GM12878 (cell line): Measurements from ENCODE around the gene SOHLH2. TPM values are rescaled to one million over a fixed set of nuclear protein-coding genes. Genes with fewer than 3 reads are reported as not detected.

Experiments
- ATAC-seq: fragments of 200-7000 bp; cut with Tn5 transposase; 3 replicates; pipeline ENCODE4 v1.9.1; 2020; ENCODE audit warnings: mild to moderate bottlenecking, moderate library complexity
- BruUV-seq: library from RNA; stranded (reverse); fragments of 400-500 nt; replicated peaks from 2 replicates; lab custom pipeline; 2021; lab: Mats Ljungman, UMichigan
- CTCF ChIA-PET: fragments of 300-600 bp; sonication (Branson Sonifier 250); formaldehyde crosslinking; extraction: SDS; loops from one replicate; lab custom pipeline; 2021; ENCODE audit warnings: inconsistent platforms; lab: Yijun Ruan, JAX
- POLR2A ChIA-PET: fragments of 350-600 bp; formaldehyde crosslinking; extraction: SDS; loops from one replicate; lab custom pipeline; 2021; ENCODE audit warnings: inconsistent platforms; lab: Charles Lee
- RAD21 ChIA-PET: fragments of 300-600 bp; sonication (Branson Sonifier 250); formaldehyde crosslinking; loops from one replicate; lab custom pipeline; 2023; ENCODE audit warnings: antibody characterized with exemption; ENCODE audit not compliant: unreplicated experiment; lab: Charles Lee
- SMC1A ChIA-PET: fragments of 300-600 bp; sonication (Branson Sonifier 250); formaldehyde crosslinking; loops from one replicate; lab custom pipeline; 2023; ENCODE audit not compliant: unreplicated experiment, uncharacterized antibody; lab: Charles Lee
- DNase-seq: peaks from one replicate; pipeline ENCODE4 v3.0.0-alpha.2; 2011; ENCODE audit warnings: low read depth, low spot score
- FAIRE-seq: peaks from 3 replicates; lab custom pipeline; 2011; peaks lifted over from hg19 to GRCh38; lab: Jason Lieb, UNC
- H2AFZ ChIP-seq: 2 replicates; pipeline ENCODE4 v1.6.0; 2011; ENCODE audit warnings: low read depth, low read length, control low read depth; ENCODE audit not compliant: control insufficient read depth
- H3K27ac ChIP-seq: 2 replicates; pipeline ENCODE4 v1.5.1; 2011; ENCODE audit warnings: control low read depth; ENCODE audit not compliant: control insufficient read depth, insufficient read depth
- H3K27me3 ChIP-seq, 2 experiments: replicated peaks in 1 of 2; 2 replicates each; pipeline versions ENCODE4 v1.6.0 to v1.6.1; 2011; ENCODE audit warnings: low read length in 1 of 2; ENCODE audit not compliant: control insufficient read depth in 2 of 2, insufficient read depth in 2 of 2
- H3K36me3 ChIP-seq, 2 experiments: 2 replicates each; pipeline ENCODE4 v1.5.1; 2011; ENCODE audit warnings: low read length in 1 of 2; ENCODE audit not compliant: control insufficient read depth in 2 of 2, insufficient read depth in 2 of 2
- H3K4me1 ChIP-seq: 2 replicates; pipeline ENCODE4 v1.6.1; 2011; ENCODE audit warnings: mild to moderate bottlenecking, low read length, moderate library complexity, mixed read lengths; ENCODE audit not compliant: control insufficient read depth, insufficient read depth
- H3K4me2 ChIP-seq: 2 replicates; pipeline ENCODE4 v1.6.0; 2011; ENCODE audit warnings: control low read depth; ENCODE audit not compliant: control insufficient read depth, insufficient read depth
- H3K4me3 ChIP-seq: fragments of 200-600 bp; sonication (generic); 2 replicates; pipeline ENCODE4 v1.5.1; 2016
- H3K79me2 ChIP-seq: 2 replicates; pipeline ENCODE4 v1.6.0; 2011; ENCODE audit warnings: low read length; ENCODE audit not compliant: control insufficient read depth, insufficient read depth
- H3K9ac ChIP-seq: 2 replicates; pipeline ENCODE4 v1.8.0; 2011; ENCODE audit warnings: low read length, control low read depth, mixed read lengths; ENCODE audit not compliant: control insufficient read depth, insufficient read depth
- H3K9me3 ChIP-seq: replicated peaks from 3 replicates; pipeline ENCODE4 v1.5.1; 2011; ENCODE audit warnings: mild to moderate bottlenecking, low read length; ENCODE audit not compliant: control insufficient read depth, insufficient read depth
- H4K20me1 ChIP-seq: 2 replicates; pipeline ENCODE4 v1.6.0; 2011; ENCODE audit not compliant: control insufficient read depth, insufficient read depth
- CHD4 ChIP-seq: fragments of 200-600 bp; sonication (generic); IDR thresholded peaks from 2 replicates; pipeline ENCODE4 v1.6.1; 2016; ENCODE audit warnings: mild to moderate bottlenecking
- CREM ChIP-seq: IDR thresholded peaks from 2 replicates; pipeline ENCODE4 v1.6.1; 2014; ENCODE audit warnings: antibody characterized with exemption, low read depth
- CTCF ChIP-seq, 3 experiments: IDR thresholded peaks in 2 of 3; conservative IDR thresholded peaks in 1 of 3; 2 replicates each; pipeline ENCODE4 v1.5.1; 2011; ENCODE audit warnings: low read depth in 3 of 3, low read length in 3 of 3, mild to moderate bottlenecking in 3 of 3, control low read depth in 2 of 3, moderate library complexity in 2 of 3, inconsistent platforms in 1 of 3, mixed read lengths in 1 of 3; ENCODE audit not compliant: control insufficient read depth in 2 of 3, insufficient read depth in 1 of 3; ENCODE audit errors: extremely low read depth in 1 of 3
- ETV6 ChIP-seq, 2 experiments: fragments of 450-650 bp in 1 of 2; IDR thresholded peaks in 1 of 2; conservative IDR thresholded peaks in 1 of 2; 2 replicates each; pipeline ENCODE4 v1.6.1; 2014; ENCODE audit warnings: antibody characterized with exemption in 1 of 2, borderline replicate concordance in 1 of 2, low read depth in 1 of 2, mild to moderate bottlenecking in 1 of 2, moderate library complexity in 1 of 2
- MEF2A ChIP-seq: IDR thresholded peaks from 2 replicates; pipeline ENCODE4 v1.6.1; 2011; ENCODE audit warnings: low read depth, mild to moderate bottlenecking, low read length, moderate library complexity; ENCODE audit not compliant: insufficient read depth
- NFXL1 ChIP-seq: fragments of 450-650 bp; IDR thresholded peaks from 2 replicates; pipeline ENCODE4 v1.6.1; 2017; ENCODE audit warnings: antibody characterized with exemption, mild to moderate bottlenecking, borderline replicate concordance
- SIX5 ChIP-seq: IDR thresholded peaks from 2 replicates; pipeline ENCODE4 v1.6.1; 2011; ENCODE audit warnings: mild to moderate bottlenecking, low read depth, low read length, moderate library complexity; ENCODE audit not compliant: severe bottlenecking
- SPI1 ChIP-seq: IDR thresholded peaks from 2 replicates; pipeline ENCODE4 v1.6.1; 2011; ENCODE audit warnings: low read depth, mild to moderate bottlenecking, low read length, moderate library complexity, borderline replicate concordance; ENCODE audit not compliant: insufficient read depth
- TCF3 ChIP-seq: IDR thresholded peaks from 2 replicates; pipeline ENCODE4 v1.6.1; 2012; ENCODE audit warnings: low read depth, mild to moderate bottlenecking, low read length, borderline replicate concordance; ENCODE audit not compliant: insufficient read depth
- USF1 ChIP-seq: IDR thresholded peaks from 2 replicates; pipeline ENCODE4 v1.6.1; 2011; ENCODE audit warnings: borderline replicate concordance, low read depth, mild to moderate bottlenecking, moderate library complexity, mixed read lengths, low read length; ENCODE audit not compliant: insufficient read depth; ENCODE audit errors: extremely low read length
- ZBTB11 ChIP-seq: fragments of 450-650 bp; formaldehyde crosslinking; IDR thresholded peaks from 2 replicates; pipeline ENCODE4 v1.5.0; 2022; ENCODE audit warnings: mild to moderate bottlenecking, missing genetic modification characterization
- ZNF274 ChIP-seq: IDR thresholded peaks from one replicate; pipeline ENCODE4 v1.8.0; 2011; ENCODE audit not compliant: insufficient read length, insufficient read depth
- ZNF622 ChIP-seq: fragments of 450-650 bp; IDR thresholded peaks from 2 replicates; pipeline ENCODE4 v1.6.1; 2017; ENCODE audit warnings: mild to moderate bottlenecking, inconsistent platforms
- WGBS: methylation state at CpG from one replicate; pipeline ENCODE4 v1.1.6; 2016; ENCODE audit warnings: low lambda C conversion rate; ENCODE audit not compliant: insufficient replicate concordance, insufficient coverage; ENCODE audit errors: missing lambda C conversion rate; 5-methylcytosine and 5-hydroxymethylcytosine counted together
- in situ Hi-C: fragments of 300-500 bp; cut with MboI; formaldehyde crosslinking; loops from 9 replicates; pipeline ENCODE4 v1.14.3; 2018; ENCODE audit warnings: mixed read lengths
- intact Hi-C: fragments of 100-400 bp; cut with micrococcal nuclease; formaldehyde crosslinking; loops from one replicate; pipeline ENCODE4 v1.14.2; 2022; ENCODE audit not compliant: unreplicated experiment
- polyA plus RNA-seq, 11 experiments: library from polyadenylated mRNA; depleted of rRNA in 4 of 11; unstranded in 6 of 11; stranded (reverse) in 5 of 11; fragments of >200 nt; fragmentation: Nextera tagmentation in 4 of 11; fragmentation: Illumina TruSeq in 1 of 11; extraction: Ambion mirVana in 4 of 11; extraction: Trizol in 1 of 11; gene quantifications; 1 replicate in 1 of 11; 2 replicates in 10 of 11; pipeline versions ENCODE4 v1.2.1 to v1.2.3, GENCODE V29; 2011 to 2016; ENCODE audit warnings: inconsistent platforms in 2 of 11, missing spikeins in 2 of 11, low read depth in 1 of 11
- total RNA-seq, 4 experiments: library from RNA; depleted of rRNA in 3 of 4; stranded (reverse); fragments of >200 nt in 3 of 4; fragmentation: Illumina TruSeq in 1 of 4; extraction: Trizol in 1 of 4; gene quantifications; 2 replicates each; pipeline versions ENCODE4 v1.2.1 to v1.2.3, GENCODE V29; 2013 to 2021

Gene SOHLH2
- total and polyA plus RNA-seq, 10 of the 15 experiments (the other 5 are each of a cell fraction or from before 2014, with no cell fraction given) = 2.4 TPM; not detected in 9

DNA sequence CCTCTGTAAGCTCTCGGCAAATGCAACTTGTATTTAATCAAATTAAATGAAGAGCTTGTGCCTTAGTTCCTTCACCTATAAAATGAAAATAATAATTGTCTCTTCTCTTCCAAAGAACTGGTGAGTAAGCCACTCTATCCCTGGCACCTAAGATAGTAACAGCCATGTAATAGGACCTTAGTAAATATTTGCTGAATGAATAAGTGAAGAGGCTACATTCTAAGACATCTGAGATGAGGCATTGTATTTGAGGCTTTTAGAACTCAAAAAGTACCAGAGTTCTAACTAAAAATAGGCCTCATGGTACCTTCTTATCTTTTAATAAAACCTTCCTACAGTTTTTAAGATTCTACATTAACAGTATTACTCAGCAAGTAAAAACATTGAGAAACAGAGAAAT lies 65.9 kb downstream of the SOHLH2 start (continued):
- TF ChIP-seq ZBTB11 (CRISPR knock-in tag) = no peak
- no peak for TF ChIP-seq CTCF (IDR thresholded peaks at IDR 0.05 in 2 of 3, conservative IDR thresholded peaks at IDR 0.05 in 1 of 3; ENCODE audit: control insufficient read depth in 2 of 3, extremely low read depth in 1 of 3, insufficient read depth in 1 of 3, low read depth in 3 of 3, low read length in 3 of 3)
- TF ChIP-seq ETV6 (conservative IDR thresholded peaks at IDR 0.05 in 1 of 2, IDR thresholded peaks at IDR 0.05 in 1 of 2; ENCODE audit: borderline replicate concordance in 1 of 2, low read depth in 1 of 2) = no peak
- TF ChIP-seq USF1 = no peak

DNA sequence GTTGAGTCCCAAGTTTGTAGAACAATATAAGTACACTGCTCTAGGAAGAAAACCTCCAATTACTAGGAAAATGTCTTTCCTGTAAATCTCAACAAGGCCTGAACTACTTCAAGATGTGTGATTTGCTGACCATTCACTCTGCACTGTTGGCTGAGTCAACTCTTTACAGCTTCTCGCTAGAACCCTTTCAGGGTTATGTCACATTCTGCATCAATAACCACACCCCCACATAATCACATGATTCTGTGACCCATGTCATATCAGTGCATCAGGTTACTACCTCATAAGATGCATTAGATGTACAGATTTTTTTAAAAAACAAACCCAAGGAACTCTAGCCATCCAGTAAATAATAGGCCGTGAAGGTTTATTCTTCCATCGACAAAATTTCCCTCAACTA lies 67.0 kb downstream of the SOHLH2 start:
- ChIA-PET RAD21 (no interaction called here), CTCF (no interaction called here), SMC1A (no interaction called here), POLR2A (no interaction called here)
- in situ Hi-C loops = no loop called here
- Histone ChIP-seq H3K79me2 (no peaks in the 10 kb centered on the region), H3K4me2 (no peak overlapping the region), H3K36me3 (no peaks in the 10 kb centered on the region), H3K27me3 (no peaks in the 10 kb centered on the region), H3K4me1 (no peaks in the 10 kb centered on the region), H3K27ac (no peak overlapping the region), H4K20me1 (no peaks in the 10 kb centered on the region), H3K4me3 (no peak overlapping the region), H2AFZ (no peak overlapping the region), H3K9ac (no peak overlapping the region), H3K9me3 (no peaks in the 10 kb centered on the region)
- FAIRE-seq (no peak), ATAC-seq (no peak), DNase-seq (no peak)
- 32% methylated on average over 3 of the region's 3 CpGs for WGBS
- no TSS peak for BruUV-seq
- intact Hi-C loops = no loop called here
- TF ChIP-seq SPI1 (no peak), NFXL1 (no peak), TCF3 (no peak), ZNF274 (no peak), CREM (no peak), SIX5 (no peak), MEF2A (no peak), CHD4 (no peak), ZNF622 (no peak)
